HL-60 (cell line): ENCODE measurements around the gene CIT.

Experiments
- DNase-seq, 2 experiments: peaks; one replicate each; pipeline ENCODE4 v3.0.0-alpha.2; 2010 to 2020; ENCODE audit warnings: low read depth in 1 of 2, low spot score in 1 of 2
- H3K27ac ChIP-seq: fragments of 250-450 bp; sonication (Bioruptor Pico); replicated peaks from 2 replicates; pipeline ENCODE4 v1.5.1; 2020; ENCODE audit warnings: mild to moderate bottlenecking, moderate library complexity
- H3K27me3 ChIP-seq: fragments of 250-450 bp; sonication (Bioruptor Pico); 2 replicates; pipeline ENCODE4 v1.5.1; 2021; ENCODE audit warnings: mild to moderate bottlenecking, moderate library complexity; ENCODE audit not compliant: insufficient read depth, poor library complexity, severe bottlenecking
- H3K4me3 ChIP-seq: replicated peaks from 2 replicates; pipeline ENCODE4 v1.5.1; 2011; ENCODE audit warnings: mild to moderate bottlenecking, control low read depth, low read length; ENCODE audit not compliant: insufficient read depth
- GABPA ChIP-seq: IDR thresholded peaks from 2 replicates; pipeline ENCODE4 v1.6.1; 2012; ENCODE audit warnings: low read depth
- POLR2AphosphoS5 ChIP-seq: IDR thresholded peaks from 2 replicates; pipeline ENCODE4 v1.6.1; 2012; ENCODE audit warnings: low read depth
- SPI1 ChIP-seq: IDR thresholded peaks from 2 replicates; pipeline ENCODE4 v1.6.1; 2012; ENCODE audit warnings: low read depth, mild to moderate bottlenecking, borderline replicate concordance
- TF ChIP-seq, protein P1 (sequence below): IDR thresholded peaks from 2 replicates; pipeline ENCODE4 v1.6.1; 2012; ENCODE audit warnings: low read depth; ENCODE audit not compliant: insufficient replicate concordance
- TF ChIP-seq, protein P2 (sequence below): IDR thresholded peaks from one replicate; pipeline ENCODE4 v1.5.1; 2011; ENCODE audit warnings: low read length, control low read depth, inconsistent platforms; ENCODE audit not compliant: insufficient read depth

Gene CIT

DNA sequence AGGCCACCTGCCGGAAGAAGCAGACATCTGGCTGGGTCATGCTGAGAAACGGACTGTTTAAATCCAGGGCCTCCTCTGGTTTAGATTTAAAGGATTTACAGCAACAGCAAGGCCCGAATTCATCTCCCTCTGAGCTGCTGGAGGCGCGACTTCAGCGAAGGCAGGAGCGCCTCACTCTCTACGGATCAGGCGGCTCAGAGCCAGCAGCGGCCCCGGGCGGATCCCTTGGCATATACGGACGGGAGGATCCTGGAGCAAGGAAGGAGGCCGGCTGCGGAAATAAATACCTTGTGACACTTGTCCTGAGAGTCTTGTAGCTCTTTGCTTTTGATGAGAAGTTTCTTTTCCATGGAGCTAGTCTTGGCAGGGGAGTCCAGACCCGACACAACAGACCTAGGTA lies 92.4 kb downstream of the CIT start:
- H3K27ac ChIP-seq, result no peak overlapping the region
- H3K4me3 ChIP-seq, result no peak overlapping the region
- no peaks in the 10 kb centered on the region for H3K27me3 ChIP-seq
- TF ChIP-seq, protein P1, sequence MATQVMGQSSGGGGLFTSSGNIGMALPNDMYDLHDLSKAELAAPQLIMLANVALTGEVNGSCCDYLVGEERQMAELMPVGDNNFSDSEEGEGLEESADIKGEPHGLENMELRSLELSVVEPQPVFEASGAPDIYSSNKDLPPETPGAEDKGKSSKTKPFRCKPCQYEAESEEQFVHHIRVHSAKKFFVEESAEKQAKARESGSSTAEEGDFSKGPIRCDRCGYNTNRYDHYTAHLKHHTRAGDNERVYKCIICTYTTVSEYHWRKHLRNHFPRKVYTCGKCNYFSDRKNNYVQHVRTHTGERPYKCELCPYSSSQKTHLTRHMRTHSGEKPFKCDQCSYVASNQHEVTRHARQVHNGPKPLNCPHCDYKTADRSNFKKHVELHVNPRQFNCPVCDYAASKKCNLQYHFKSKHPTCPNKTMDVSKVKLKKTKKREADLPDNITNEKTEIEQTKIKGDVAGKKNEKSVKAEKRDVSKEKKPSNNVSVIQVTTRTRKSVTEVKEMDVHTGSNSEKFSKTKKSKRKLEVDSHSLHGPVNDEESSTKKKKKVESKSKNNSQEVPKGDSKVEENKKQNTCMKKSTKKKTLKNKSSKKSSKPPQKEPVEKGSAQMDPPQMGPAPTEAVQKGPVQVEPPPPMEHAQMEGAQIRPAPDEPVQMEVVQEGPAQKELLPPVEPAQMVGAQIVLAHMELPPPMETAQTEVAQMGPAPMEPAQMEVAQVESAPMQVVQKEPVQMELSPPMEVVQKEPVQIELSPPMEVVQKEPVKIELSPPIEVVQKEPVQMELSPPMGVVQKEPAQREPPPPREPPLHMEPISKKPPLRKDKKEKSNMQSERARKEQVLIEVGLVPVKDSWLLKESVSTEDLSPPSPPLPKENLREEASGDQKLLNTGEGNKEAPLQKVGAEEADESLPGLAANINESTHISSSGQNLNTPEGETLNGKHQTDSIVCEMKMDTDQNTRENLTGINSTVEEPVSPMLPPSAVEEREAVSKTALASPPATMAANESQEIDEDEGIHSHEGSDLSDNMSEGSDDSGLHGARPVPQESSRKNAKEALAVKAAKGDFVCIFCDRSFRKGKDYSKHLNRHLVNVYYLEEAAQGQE, result no peak
- TF ChIP-seq POLR2AphosphoS5, result no peak
- no peak for DNase-seq

DNA sequence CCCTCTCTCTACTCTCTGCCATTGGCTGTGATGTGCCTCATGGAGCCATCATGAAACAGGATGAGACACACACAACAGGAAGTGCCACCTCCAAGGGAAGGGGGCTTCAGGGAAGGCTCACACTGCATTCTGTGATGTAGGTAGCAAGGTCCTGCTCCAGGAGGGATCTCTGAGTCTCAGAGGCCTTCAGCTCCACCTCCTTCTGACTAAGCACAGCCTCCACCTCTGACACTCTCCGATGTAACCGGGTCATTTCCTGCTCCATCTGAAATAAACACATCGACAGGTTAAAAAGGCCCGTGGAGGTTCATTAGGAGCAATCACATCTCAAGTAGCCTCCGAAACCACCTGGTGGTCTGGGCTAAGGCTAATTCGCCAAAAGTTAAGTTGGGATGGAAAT lies 93.3 kb downstream of the CIT start:
- Histone ChIP-seq H3K27ac (no peak overlapping the region), H3K4me3 (no peak overlapping the region)
- DNase-seq, result no peak

DNA sequence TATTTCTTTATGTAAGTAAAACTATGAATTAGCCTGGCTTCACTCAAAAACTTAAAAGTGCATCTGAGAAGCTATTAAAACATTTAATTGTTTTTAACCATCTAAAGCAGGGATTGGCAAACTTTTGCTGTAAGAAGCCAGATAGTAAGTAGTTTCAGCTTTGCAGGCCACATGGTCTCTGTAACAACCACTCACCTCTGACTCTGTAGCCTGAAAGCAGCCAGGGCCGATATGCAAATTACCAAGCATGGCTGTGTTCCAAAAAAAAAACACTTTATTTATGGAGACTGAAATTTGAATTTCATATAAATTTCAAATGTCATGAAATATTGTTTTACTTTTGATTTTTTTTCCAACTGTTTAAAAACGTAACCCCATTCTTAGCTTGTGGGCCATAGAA lies 95.3 kb downstream of the CIT start:
- Histone ChIP-seq H3K27me3 (no peaks in the 10 kb centered on the region), H3K4me3 (no peak overlapping the region), H3K27ac (no peak overlapping the region)
- TF ChIP-seq, protein P2, sequence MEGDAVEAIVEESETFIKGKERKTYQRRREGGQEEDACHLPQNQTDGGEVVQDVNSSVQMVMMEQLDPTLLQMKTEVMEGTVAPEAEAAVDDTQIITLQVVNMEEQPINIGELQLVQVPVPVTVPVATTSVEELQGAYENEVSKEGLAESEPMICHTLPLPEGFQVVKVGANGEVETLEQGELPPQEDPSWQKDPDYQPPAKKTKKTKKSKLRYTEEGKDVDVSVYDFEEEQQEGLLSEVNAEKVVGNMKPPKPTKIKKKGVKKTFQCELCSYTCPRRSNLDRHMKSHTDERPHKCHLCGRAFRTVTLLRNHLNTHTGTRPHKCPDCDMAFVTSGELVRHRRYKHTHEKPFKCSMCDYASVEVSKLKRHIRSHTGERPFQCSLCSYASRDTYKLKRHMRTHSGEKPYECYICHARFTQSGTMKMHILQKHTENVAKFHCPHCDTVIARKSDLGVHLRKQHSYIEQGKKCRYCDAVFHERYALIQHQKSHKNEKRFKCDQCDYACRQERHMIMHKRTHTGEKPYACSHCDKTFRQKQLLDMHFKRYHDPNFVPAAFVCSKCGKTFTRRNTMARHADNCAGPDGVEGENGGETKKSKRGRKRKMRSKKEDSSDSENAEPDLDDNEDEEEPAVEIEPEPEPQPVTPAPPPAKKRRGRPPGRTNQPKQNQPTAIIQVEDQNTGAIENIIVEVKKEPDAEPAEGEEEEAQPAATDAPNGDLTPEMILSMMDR, result no peak
- DNase-seq, result no peak

More for the DNA sequence above, 93.3 kb downstream of the CIT start:
- H3K27me3 ChIP-seq, result no peaks in the 10 kb centered on the region
- TF ChIP-seq GABPA (no peak), SPI1 (no peak), POLR2AphosphoS5 (no peak)
- TF ChIP-seq, protein P2, result no peak
- TF ChIP-seq, protein P1, result no peak

DNA sequence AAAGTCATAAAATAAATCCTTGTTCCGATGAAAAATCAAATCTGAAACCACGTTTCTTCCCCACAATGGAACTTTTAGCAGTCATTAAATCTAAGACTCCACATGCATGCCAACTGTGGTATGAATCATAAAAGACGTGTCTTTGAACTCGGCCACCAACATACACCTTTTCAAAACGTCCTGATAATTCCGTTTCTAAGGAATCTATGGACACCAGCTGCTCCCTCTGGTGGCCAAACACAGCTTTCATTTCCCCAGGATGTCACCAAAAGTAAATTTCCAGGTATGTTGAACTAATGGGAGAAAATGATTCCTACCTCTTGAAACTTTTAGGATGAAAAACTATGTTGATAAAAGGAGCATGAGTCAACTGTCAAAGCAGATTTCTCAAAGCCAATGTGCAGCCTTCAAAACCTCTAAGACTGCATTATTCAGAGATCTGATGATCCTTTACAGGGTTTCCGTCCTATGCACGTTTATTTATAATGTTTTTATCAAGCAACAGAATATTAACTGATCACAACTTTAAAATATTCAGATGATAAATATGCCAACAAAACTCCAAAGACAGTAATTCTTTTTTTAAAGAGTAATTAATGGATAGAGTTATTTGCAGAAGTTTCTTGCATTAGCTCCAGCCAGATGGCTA lies 96.2 kb downstream of the CIT start:
- DNase-seq, result no peak
- no peak overlapping the region for H3K27ac ChIP-seq
- H3K27me3 ChIP-seq, result no peaks in the 10 kb centered on the region
- no peak for TF ChIP-seq GABPA
- TF ChIP-seq, protein P2, result no peak
- TF ChIP-seq, protein P1, result no peak
- TF ChIP-seq POLR2AphosphoS5, result no peak
- no peak for TF ChIP-seq SPI1
- no peak overlapping the region for H3K4me3 ChIP-seq
